ENCODE data around the gene ERBB4. TPM values are rescaled to one million over a fixed set of nuclear protein-coding genes. Genes with fewer than 3 reads are reported as not detected.

Gene ERBB4
- polyA plus RNA-seq, 1 of the 3 experiments (the other 2 are of a cell fraction), result 0.05 TPM

DNA sequence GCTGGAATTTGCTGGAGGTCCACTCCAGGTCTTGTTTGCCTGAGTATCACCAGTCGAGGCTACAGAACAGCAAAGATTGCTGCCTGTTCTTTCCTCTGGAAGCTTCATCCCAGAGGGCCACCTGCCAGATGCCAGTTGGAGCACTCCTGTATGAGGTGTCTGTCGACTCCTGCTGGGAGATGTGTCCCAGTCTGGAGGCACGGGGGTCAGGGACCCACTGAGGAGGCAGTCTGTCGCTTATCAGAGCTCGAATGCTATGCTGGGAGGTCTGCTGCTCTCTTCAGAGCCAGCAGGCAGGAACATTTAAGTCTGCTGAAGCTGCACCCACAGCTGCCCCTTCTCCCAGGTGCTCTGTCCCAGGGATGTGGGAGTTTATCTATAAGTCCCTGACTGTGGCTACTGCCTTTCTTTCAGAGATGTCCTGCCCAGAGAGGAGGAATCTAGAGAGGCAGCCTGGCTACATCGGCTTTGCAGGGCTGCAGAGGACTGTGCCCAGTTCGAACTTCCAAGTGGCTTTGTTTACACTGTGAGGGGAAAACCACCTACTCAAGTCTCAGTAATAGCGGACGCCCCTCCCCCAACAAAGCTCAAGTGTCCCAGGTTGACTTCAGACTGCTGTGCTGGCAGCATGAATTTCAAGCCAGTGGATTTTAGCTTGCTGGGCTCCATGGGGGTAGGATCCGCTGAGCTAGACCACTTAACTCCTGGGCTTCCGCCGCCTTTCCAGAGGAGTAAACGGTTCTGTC lies 301.1 kb downstream of the ERBB4 start:
- no peaks in the 10 kb centered on the region for H3K4me1 ChIP-seq (ENCODE audit: control insufficient read depth in 1 of 2, insufficient read depth in 2 of 2, low read depth in 1 of 2, low read length in 1 of 2)
- H3K79me2 ChIP-seq (ENCODE audit: insufficient read depth), result no peaks in the 10 kb centered on the region
- no peak overlapping the region for H3K4me2 ChIP-seq
- no peaks in the 10 kb centered on the region for H3K27me3 ChIP-seq (ENCODE audit: insufficient read depth)
- no peaks in the 10 kb centered on the region for H4K20me1 ChIP-seq (ENCODE audit: insufficient read depth)
- no peaks in the 10 kb centered on the region for H3K9me3 ChIP-seq
- TF ChIP-seq, protein P1, sequence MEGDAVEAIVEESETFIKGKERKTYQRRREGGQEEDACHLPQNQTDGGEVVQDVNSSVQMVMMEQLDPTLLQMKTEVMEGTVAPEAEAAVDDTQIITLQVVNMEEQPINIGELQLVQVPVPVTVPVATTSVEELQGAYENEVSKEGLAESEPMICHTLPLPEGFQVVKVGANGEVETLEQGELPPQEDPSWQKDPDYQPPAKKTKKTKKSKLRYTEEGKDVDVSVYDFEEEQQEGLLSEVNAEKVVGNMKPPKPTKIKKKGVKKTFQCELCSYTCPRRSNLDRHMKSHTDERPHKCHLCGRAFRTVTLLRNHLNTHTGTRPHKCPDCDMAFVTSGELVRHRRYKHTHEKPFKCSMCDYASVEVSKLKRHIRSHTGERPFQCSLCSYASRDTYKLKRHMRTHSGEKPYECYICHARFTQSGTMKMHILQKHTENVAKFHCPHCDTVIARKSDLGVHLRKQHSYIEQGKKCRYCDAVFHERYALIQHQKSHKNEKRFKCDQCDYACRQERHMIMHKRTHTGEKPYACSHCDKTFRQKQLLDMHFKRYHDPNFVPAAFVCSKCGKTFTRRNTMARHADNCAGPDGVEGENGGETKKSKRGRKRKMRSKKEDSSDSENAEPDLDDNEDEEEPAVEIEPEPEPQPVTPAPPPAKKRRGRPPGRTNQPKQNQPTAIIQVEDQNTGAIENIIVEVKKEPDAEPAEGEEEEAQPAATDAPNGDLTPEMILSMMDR (IDR thresholded peaks at IDR 0.05), result no peak
- TF ChIP-seq CHD2 (IDR thresholded peaks at IDR 0.05; ENCODE audit: low read length, partially characterized antibody) (no peak), ELF1 (IDR thresholded peaks at IDR 0.05) (no peak), JUND (IDR thresholded peaks at IDR 0.05) (no peak), ZBTB33 (IDR thresholded peaks at IDR 0.05; ENCODE audit: borderline replicate concordance, low read depth) (no peak), RAD21 (IDR thresholded peaks at IDR 0.05; ENCODE audit: low read length) (no peak), EZH2phosphoT487 (IDR thresholded peaks at IDR 0.05; ENCODE audit: borderline replicate concordance, low read depth) (no peak), SIN3A (IDR thresholded peaks at IDR 0.05; ENCODE audit: borderline replicate concordance, low read depth, low read length) (no peak), PBX3 (IDR thresholded peaks at IDR 0.05) (no peak), MEF2A (IDR thresholded peaks at IDR 0.05; ENCODE audit: borderline replicate concordance, low read depth) (no peak), FOXM1 (IDR thresholded peaks at IDR 0.05; ENCODE audit: low read depth) (no peak)
- TF ChIP-seq, protein P2, sequence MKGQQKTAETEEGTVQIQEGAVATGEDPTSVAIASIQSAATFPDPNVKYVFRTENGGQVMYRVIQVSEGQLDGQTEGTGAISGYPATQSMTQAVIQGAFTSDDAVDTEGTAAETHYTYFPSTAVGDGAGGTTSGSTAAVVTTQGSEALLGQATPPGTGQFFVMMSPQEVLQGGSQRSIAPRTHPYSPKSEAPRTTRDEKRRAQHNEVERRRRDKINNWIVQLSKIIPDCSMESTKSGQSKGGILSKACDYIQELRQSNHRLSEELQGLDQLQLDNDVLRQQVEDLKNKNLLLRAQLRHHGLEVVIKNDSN (IDR thresholded peaks at IDR 0.05; ENCODE audit: borderline replicate concordance, low read depth), result no peak
- CTCF ChIA-PET, result no interaction called here
- DNase-seq, result no peak
- 79% methylated on average over 10 of the region's 13 CpGs for WGBS (ENCODE audit: low lambda C conversion rate)
- H3K36me3 ChIP-seq (replicated peaks in 1 of 2; ENCODE audit: control insufficient read depth in 1 of 2, insufficient read depth in 2 of 2, low read length in 1 of 2), result no peaks in the 10 kb centered on the region
- no peak overlapping the region for H2AFZ ChIP-seq (ENCODE audit: low read depth)
- POLR2A ChIA-PET, result no interaction called here
- H3F3A ChIP-seq (replicated peaks; ENCODE audit: insufficient read depth), result no peaks in the 10 kb centered on the region
- no peaks in the 10 kb centered on the region for H3K9me2 ChIP-seq
- H3K4me3 ChIP-seq (ENCODE audit: low read depth in 2 of 2, low read length in 1 of 2), result no peak overlapping the region
- H3K27ac ChIP-seq (ENCODE audit: low read depth in 2 of 2, low read length in 1 of 2), result no peak overlapping the region
- no peak overlapping the region for H3K9ac ChIP-seq

Data from SK-N-SH (cell line).